Measurements from ENCODE around the gene PAM. TPM values are rescaled to one million over a fixed set of nuclear protein-coding genes. Genes with fewer than 3 reads are reported as not detected.
"Not testable (repeated sequence)": the region's sequence is repeated elsewhere in the genome, so short reads cannot be mapped to it uniquely, and the experiment has no call there.

PAM gene
- polyA plus RNA-seq, 1 donor from 2014 or later, result 3.4 TPM

DNA sequence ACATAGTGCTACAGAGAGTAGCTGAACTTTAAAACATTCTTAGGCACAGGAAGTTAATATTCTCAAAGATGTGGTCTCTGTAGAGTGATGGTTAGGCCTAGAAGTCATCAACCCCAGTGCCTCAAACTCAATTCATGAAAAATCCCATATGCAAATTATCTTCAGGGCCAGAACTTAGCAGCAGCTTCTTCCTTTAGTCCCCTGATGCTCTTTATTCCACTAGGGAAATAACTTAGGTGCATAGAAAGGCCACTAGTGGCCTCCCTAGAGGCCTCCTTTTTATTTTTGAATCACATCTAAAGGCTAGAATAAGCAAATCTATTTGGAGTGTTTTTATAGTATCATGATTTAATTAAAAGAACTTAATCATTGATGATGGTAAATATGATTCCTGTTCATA is 276.5 kb downstream of the PAM start:
- peaks cover 0 to 2% (median 0%) of the 10 kb centered on the region in 3 donors for H3K9me3 Mint-ChIP-seq
- H3K27ac Mint-ChIP-seq, result no peak overlapping the region
- H3K27me3 Mint-ChIP-seq, result no peaks in the 10 kb centered on the region
- H3K4me1 Mint-ChIP-seq, result no peaks in the 10 kb centered on the region
- H3K36me3 Mint-ChIP-seq, result no peaks in the 10 kb centered on the region
- H3K4me3 Mint-ChIP-seq, result no peak overlapping the region

DNA sequence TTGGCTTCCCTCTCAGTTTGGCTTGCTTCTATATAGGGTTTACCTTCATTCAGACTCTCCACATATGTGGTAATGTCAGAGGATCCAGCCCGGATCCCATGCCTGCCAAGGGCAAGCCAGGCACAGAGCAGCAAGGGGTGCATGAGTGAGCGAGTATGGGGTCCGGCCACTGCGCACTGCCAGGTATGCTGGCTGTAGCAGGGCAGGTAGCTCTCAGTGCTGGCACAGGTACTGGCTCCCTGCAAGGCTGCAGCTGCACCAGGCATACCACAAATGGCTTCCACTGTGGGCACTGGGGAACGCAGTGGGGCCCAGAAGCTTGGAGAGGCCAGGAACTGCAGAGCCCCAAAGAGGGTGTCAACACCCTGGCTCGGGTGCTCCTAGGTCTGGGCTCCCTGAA is 278.6 kb downstream of the PAM start:
- no peaks in the 10 kb centered on the region for H3K4me1 Mint-ChIP-seq
- H3K36me3 Mint-ChIP-seq, result no peaks in the 10 kb centered on the region
- H3K27me3 Mint-ChIP-seq, result no peaks in the 10 kb centered on the region
- no peak overlapping the region for H3K4me3 Mint-ChIP-seq
- H3K27ac Mint-ChIP-seq, result no peak overlapping the region
- peaks cover 0 to 2% (median 0%) of the 10 kb centered on the region in 3 donors for H3K9me3 Mint-ChIP-seq

DNA sequence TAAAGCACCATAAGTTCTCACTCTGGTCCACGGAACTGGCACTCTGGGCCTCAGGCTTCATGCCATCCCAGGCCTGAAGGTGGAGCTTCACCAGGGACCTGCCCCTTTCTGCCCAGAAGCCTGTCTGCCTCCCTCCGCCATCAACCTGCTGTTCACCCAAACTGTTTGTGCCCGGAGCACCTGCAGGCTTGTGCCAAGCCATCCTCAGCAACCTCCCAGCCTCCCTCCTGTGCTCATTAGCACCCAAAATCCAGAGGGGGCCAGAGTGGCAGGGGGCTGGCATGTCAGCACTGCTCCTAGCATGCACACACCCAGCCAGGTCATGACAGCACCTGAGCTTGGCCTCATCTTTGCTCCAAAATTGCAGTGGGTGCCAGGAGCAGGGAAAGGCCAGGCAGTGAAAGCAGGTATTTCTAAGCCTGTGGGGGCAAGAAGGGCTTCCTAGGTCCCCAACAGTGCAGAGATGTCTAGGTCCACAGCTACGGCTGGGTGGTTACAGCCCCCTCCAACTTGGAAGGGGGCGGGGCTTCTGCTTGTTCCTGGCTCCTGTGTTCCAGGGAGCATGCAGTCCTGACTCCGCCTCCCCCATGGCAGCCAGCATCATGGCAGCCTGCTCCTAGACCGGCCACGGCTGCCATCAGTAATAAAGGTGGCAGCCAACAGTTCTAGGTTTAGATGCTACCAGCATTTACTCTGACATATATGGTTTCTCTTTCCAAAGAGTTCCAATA is 279.7 kb downstream of the PAM start:
- H3K27ac Mint-ChIP-seq, result no peak overlapping the region
- peaks cover under 1% of the 10 kb centered on the region for H3K27me3 Mint-ChIP-seq
- H3K4me1 Mint-ChIP-seq, result no peaks in the 10 kb centered on the region
- H3K9me3 Mint-ChIP-seq, result peaks cover 0 to 2% (median 0%) of the 10 kb centered on the region in 3 donors
- no peak overlapping the region for H3K4me3 Mint-ChIP-seq
- no peaks in the 10 kb centered on the region for H3K36me3 Mint-ChIP-seq

DNA sequence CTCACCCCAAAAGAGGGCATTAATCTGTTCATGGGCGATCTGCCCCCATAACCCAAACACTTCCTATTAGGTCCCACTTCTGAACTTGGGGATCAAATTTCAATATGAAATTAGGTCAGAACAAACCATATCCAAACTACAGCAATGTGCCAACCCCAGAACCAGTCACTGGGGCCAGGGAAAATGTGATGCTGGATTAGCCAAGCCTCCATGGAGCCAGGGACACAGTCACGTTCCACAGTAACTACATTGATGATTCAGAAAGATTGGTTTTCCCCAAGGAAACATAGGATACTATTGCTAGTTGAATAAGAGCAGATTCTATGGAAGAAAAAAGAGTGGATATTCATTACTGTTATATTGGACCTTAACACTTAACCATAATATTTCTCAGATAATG is 280.6 kb downstream of the PAM start:
- Mint-ChIP-seq H3K4me3 (no peak overlapping the region), H3K27ac (no peak overlapping the region), H3K9me3 (peaks cover 0 to 2% (median 0%) of the 10 kb centered on the region in 3 donors), H3K4me1 (no peaks in the 10 kb centered on the region), H3K36me3 (no peaks in the 10 kb centered on the region), H3K27me3 (peaks cover 1% of the 10 kb centered on the region)

DNA sequence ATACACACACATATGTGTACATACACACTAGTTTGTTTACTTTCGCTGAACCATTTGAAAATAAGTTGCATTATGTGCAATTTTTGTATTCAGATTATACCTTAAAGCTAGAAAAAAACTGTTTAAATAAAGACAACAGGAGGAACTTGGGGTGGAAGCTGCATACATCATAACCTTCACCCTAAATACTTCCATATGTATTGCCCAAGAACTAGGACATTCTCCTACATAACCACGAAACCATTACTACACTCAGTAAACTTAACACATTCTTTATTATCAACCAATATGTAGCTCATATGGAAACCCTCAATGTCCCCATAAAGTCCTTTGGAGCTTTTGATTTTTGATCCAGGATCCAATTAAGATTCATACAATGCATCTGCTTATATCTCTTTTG is 281.5 kb downstream of the PAM start:
- Mint-ChIP-seq H3K36me3 (no peaks in the 10 kb centered on the region), H3K4me1 (no peaks in the 10 kb centered on the region), H3K9me3 (peaks cover 0 to 2% (median 0%) of the 10 kb centered on the region in 3 donors), H3K4me3 (no peak overlapping the region), H3K27ac (no peak overlapping the region), H3K27me3 (peaks cover 1% of the 10 kb centered on the region)

DNA sequence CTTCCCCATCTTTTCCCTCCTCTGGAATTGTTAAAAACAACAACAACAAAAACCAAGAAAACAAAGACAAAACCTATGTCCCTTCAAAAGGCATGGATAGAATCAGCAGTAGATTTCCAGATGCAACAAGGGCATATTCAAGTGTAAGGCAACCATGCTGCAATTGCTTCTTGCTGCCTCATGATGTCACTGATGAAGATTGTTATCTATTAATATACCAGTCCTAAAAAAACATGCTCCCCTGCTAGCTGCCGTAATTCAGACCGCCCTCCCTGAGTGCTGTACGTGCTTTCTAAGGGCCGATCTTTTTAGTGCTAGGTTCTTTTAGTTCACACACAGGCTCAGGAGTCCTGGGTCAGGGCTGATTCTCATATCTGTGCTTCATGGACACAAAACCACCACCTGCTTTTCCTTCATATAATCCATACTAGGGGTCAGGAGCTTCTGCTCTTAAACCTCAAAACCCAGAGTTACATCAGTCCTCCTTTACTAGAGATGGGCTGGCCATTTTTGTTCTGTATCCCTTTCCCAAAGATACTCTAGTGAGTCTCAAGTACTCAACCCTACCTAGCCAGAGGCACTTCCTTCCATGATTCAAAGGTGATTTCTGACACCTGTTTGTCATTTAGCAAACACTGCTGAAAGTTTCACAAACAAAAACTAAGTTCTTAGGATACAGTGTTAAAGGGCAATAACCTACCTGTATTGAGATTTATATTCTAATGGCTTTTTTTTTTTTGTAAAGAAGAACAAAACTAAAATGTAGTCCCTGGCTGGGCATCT is 282.8 kb downstream of the PAM start:
- Mint-ChIP-seq H3K27me3 (peaks cover 1% of the 10 kb centered on the region), H3K9me3 (peaks cover 0 to 2% (median 0%) of the 10 kb centered on the region in 3 donors), H3K4me3 (no peak overlapping the region), H3K4me1 (no peaks in the 10 kb centered on the region), H3K36me3 (no peaks in the 10 kb centered on the region), H3K27ac (no peak overlapping the region)

DNA sequence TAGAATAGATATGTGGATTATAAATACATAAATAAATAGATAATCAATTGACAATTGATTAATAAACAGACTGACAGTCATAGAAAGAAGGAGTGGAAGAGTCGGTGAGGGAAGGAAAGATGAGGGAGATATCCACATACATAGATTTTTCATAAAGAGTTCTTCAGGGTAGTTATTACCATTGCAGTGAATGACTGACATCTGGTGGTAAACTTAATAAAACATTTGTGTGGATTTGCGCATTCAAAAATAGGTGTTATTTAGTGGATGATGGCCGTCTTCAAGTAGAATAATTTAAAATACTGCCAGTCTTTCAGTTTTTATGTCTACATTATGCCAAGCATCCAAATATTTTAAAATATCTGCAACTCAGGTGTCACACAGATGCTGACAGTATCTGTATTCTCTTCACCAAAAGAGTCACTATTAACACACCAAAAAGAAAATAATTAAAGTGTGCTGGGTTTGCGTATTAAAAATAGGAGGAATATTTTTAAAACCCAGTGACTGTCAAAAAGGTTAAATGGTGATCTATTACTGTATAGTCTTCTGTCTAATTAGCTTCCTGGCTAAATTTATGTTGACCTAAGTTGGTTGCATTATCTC is 286.1 kb downstream of the PAM start:
- H3K4me1 Mint-ChIP-seq, result no peaks in the 10 kb centered on the region
- no peaks in the 10 kb centered on the region for H3K9me3 Mint-ChIP-seq
- H3K27me3 Mint-ChIP-seq, result peaks cover 5% of the 10 kb centered on the region
- no peak overlapping the region for H3K4me3 Mint-ChIP-seq
- no peaks in the 10 kb centered on the region for H3K36me3 Mint-ChIP-seq
- no peak overlapping the region for H3K27ac Mint-ChIP-seq

DNA sequence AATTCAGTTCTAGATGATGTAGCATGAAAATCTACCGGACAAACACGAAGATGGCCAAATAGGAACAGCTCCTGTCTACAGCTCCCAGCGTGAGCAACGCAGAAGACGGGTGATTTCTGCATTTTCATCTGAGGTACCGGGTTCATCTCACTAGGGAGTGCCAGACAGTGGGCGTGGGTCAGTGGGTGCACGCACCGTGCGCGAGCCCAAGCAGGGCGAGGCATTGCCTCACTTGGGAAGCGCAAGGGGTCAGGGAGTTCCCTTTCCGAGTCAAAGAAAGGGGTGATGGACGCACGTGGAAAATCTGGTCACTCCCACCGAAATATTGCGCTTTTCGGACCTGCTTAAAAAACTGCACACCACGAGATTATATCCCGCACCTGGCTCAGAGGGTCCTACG is 291.6 kb downstream of the PAM start:
- not testable (repeated sequence) for H3K27ac Mint-ChIP-seq, H3K36me3 Mint-ChIP-seq, H3K9me3 Mint-ChIP-seq, H3K4me3 Mint-ChIP-seq, H3K27me3 Mint-ChIP-seq, H3K4me1 Mint-ChIP-seq

DNA sequence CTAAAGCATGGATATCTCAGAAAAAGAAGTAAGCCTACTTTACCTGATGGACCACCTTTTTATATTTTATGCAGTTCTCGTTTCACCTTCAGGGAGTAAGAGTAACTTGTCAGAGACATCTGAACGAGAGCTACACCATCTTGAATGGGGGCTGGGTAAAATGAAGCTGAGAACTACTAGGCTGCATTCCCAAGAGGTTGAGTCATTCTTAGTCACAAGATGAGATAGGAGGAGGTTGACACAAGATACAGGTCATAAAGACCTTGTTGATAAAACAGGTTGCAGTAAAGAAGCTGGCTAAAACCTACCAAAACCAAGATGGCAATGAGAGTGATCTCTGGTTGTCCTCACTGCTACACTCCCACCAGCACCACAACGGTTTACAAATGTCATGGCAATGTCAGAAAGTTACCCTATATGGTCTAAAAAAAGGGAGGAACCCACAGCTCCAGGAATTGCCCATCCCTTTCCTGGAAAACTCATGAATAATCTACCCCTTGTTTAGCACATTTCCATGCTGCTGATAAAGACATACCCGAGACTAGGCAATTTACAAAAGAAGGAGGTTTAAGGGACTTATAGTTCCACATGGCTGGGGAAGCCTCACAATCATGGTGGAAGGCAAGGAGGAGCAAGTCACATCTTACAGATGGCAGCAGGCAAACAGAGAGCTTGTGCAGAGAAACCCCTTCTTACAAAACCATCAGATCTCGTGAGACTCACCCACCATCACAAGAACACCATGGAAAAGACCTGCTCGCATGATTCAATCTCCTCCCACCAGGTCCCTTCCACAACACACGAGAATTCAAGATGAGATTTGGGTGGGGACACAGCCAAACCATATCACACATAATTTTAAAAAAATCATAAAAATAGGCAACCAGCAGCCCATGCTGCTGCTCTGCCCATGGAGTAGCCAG is 302.4 kb downstream of the PAM start:
- H3K9me3 Mint-ChIP-seq, result peaks cover 0 to 8% (median 3%) of the 10 kb centered on the region in 3 donors
- peaks cover 2% of the 10 kb centered on the region for H3K27me3 Mint-ChIP-seq
- no peaks in the 10 kb centered on the region for H3K4me1 Mint-ChIP-seq
- H3K4me3 Mint-ChIP-seq, result peak overlapping the region in 1 of 4 donors; percentile 42
- no peak overlapping the region for H3K27ac Mint-ChIP-seq
- peaks cover 1% of the 10 kb centered on the region for H3K36me3 Mint-ChIP-seq

DNA sequence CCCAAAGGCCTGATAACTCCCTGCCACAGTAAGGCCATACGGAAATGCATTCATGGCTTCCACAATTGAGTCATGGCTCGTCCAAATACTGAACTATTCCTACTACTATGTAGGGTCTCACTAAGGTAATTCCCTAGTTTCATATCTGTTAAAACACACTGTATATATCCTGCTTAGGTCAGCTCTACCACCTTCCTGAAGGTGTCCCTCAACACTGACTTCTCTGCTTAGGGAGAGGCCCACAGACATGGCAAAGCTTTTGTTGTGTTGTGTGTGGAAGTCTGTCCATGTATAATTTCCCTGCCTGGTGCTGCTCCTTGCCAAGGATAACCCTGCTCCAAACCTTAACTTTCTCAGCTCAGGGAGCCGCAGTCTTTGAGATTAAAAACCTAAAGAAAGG is 304.4 kb downstream of the PAM start:
- peaks cover 1% of the 10 kb centered on the region for H3K36me3 Mint-ChIP-seq
- H3K9me3 Mint-ChIP-seq, result peaks cover 0 to 8% (median 3%) of the 10 kb centered on the region in 3 donors
- H3K27ac Mint-ChIP-seq, result no peak overlapping the region
- H3K27me3 Mint-ChIP-seq, result peaks cover 2% of the 10 kb centered on the region
- no peak overlapping the region for H3K4me3 Mint-ChIP-seq
- no peaks in the 10 kb centered on the region for H3K4me1 Mint-ChIP-seq

DNA sequence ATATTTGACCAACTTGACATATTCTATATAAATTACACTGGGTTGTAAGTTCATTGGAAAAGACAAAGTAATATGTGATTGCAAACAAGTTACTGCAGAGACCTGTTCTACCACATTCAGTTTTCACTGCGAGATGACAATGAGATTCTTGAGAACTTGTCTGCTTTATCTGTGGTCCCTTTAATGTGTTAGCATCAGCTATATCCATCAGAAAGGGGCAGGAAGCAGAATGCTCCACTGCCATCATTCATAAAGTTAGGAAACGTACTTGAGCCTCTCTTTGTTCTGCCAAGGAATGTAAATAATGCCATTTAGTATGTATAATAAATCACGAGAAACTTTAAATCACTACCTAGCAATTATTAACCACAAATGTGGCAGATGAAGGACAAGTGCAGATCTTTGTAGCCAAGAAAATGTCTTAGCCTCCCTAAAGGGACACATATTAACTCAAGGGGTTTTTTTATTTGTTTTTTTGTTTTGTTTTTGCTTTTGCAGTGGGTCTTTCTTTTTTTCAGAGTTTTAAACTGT is 305.4 kb downstream of the PAM start:
- no peaks in the 10 kb centered on the region for H3K4me1 Mint-ChIP-seq

DNA sequence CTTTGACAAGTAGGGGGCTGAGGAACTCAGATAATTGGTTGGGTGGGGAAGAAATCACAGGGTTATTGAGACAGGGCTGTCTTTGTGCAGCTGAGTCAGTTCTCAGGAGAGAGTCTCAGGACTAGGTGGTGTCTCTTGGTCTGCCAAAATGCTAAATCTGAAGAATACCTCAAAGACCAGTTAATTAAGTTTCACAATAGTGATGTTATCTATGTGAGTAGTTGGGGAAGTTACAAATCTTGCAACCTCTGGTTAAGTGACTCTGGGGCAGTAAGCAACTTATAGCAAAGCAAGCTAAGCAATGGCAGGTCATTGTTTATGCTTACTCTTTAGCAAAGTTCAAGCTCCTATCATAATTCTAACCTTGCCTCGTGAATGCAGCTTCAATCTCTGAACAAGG is 311.2 kb downstream of the PAM start:
- Mint-ChIP-seq H3K36me3 (no peaks in the 10 kb centered on the region), H3K4me1 (peaks cover 0 to 2% (median 0%) of the 10 kb centered on the region in 3 donors), H3K4me3 (no peak overlapping the region), H3K27ac (no peak overlapping the region), H3K27me3 (peaks cover 5% of the 10 kb centered on the region), H3K9me3 (peaks cover 0 to 2% (median 0%) of the 10 kb centered on the region in 3 donors)

More for the DNA sequence above, 305.4 kb downstream of the PAM start:
- Mint-ChIP-seq H3K27ac (no peak overlapping the region), H3K9me3 (peaks cover 0 to 4% (median 3%) of the 10 kb centered on the region in 3 donors), H3K36me3 (no peaks in the 10 kb centered on the region), H3K4me3 (no peak overlapping the region), H3K27me3 (peaks cover 2% of the 10 kb centered on the region)

DNA sequence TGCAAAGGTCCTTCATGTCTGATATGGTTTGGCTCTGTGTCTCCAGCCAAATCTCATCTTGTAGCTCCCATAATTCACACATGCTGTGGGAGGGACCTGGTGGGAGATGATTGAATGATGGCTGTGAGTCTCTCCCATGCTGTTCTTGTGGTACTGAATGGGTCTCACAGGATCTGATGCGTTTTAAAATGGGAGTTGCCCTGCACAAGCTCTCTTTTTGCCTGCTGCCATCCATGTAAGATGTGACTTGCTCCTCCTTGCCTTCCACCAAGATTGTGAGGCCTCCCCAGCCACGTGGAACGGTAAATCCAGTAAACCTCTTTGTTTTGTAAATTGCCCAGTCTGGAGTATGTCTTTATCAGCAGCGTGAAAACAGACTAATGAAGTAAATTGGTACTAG is 318.4 kb downstream of the PAM start:
- H3K4me1 Mint-ChIP-seq, H3K4me3 Mint-ChIP-seq, H3K27me3 Mint-ChIP-seq, H3K36me3 Mint-ChIP-seq: not testable (repeated sequence)
- H3K9me3 Mint-ChIP-seq, result peaks cover 12 to 38% (median 26%) of the 10 kb centered on the region in 3 donors
- peak overlapping the region in 1 of 3 donors; percentile 5 for H3K27ac Mint-ChIP-seq

DNA sequence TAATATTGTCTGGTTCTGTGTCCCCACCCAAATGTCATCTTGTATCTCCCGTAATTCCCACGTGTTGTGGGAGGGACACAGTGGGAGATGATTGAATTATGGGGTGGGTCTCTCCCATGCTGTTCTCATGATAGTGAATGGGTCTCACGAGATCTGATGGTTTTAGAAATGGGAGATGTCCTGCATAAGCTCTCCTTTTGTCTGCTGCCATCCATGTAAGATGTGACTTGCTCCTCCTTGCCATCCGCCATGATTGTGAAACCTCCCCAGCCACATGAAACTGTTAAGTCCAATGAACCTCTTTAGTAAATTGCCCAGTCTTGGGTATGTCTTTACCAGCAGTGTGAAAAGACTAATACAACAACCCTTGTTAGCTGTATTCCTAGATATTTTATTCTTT is 320.3 kb downstream of the PAM start:
- Mint-ChIP-seq H3K4me1 (peaks cover 0 to 2% (median 0%) of the 10 kb centered on the region in 3 donors), H3K4me3 (no peak overlapping the region), H3K27ac (peak overlapping the region in 1 of 3 donors; percentile 5), H3K9me3 (peaks cover 14 to 44% (median 33%) of the 10 kb centered on the region in 3 donors), H3K36me3 (no peaks in the 10 kb centered on the region), H3K27me3 (no peaks in the 10 kb centered on the region)

Data from IgD-negative memory B cell (primary cell).